ENCODE data around the gene RANGRF.

- TF ChIP-seq CTCF (IDR thresholded peaks at IDR 0.05) (no peak), POLR2A (IDR thresholded peaks at IDR 0.05) (no peak)
Observed at GRCh38 chr17:8324923-8325322, 36.5 kb downstream of the RANGRF start.
